ENCODE data around the gene KDM4C. TPM values are rescaled to one million over a fixed set of nuclear protein-coding genes. Genes with fewer than 3 reads are reported as not detected.

Gene KDM4C
- polyA plus RNA-seq, 1 donor (not counting 4 experiments of a cell fraction or from before 2014, with no cell fraction given) = 17.2 TPM

DNA sequence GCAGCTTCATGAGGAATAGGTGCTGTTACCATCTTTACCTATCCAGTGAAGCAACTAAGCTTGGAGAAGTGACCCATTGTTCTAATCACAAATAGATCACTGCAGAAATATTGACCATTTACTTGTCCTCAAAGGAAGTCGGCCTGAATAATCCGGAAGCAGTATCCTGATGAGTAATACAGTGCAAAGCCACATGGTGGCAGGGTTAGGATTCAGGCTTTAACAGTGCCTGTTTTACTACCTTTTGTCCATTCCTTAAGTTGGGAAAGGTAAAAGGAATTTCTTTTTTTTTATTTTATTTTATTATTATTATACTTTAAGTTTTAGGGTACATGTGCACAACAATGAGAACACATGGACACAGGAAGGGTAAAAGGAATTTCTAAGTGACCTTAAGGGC, 336.3 kb downstream of the KDM4C start:
- FAIRE-seq = no peak
- Histone ChIP-seq H3K27ac (ENCODE audit: control insufficient read depth, insufficient read depth, low read length) (no peak overlapping the region), H3K4me2 (ENCODE audit: control insufficient read depth, extremely low read depth, insufficient read depth, low read depth, low read length) (no peak overlapping the region), H3K27me3 (ENCODE audit: control insufficient read depth, extremely low read depth, insufficient read depth, low read length) (no peaks in the 10 kb centered on the region), H2AFZ (ENCODE audit: control insufficient read depth, low read length) (no peak overlapping the region), H3K36me3 (ENCODE audit: control insufficient read depth in 2 of 2, extremely low read depth in 1 of 2, insufficient read depth in 2 of 2, low read length in 2 of 2) (no peaks in the 10 kb centered on the region), H3K9me3 (ENCODE audit: control insufficient read depth, low read depth, low read length) (no peaks in the 10 kb centered on the region), H3K4me3 (ENCODE audit: control insufficient read depth in 2 of 3, extremely low read depth in 1 of 3, insufficient read depth in 2 of 3, low read depth in 1 of 3, low read length in 3 of 3) (no peak overlapping the region), H4K20me1 (ENCODE audit: control insufficient read depth, extremely low read depth, insufficient read depth, low read length) (no peaks in the 10 kb centered on the region), H3K4me1 (ENCODE audit: control insufficient read depth, extremely low read depth, insufficient read depth, low read length) (no peaks in the 10 kb centered on the region), H3K9me1 (ENCODE audit: control insufficient read depth, extremely low read depth, insufficient read depth, low read length) (no peaks in the 10 kb centered on the region), H3K9ac (ENCODE audit: control insufficient read depth, extremely low read depth, insufficient read depth, low read length) (no peak overlapping the region), H3K79me2 (ENCODE audit: control insufficient read depth, insufficient read depth, low read length) (no peaks in the 10 kb centered on the region)
- DNase-seq (ENCODE audit: low read depth, low spot score) = no peak
- TF ChIP-seq CTCF (optimal IDR thresholded peaks at IDR 0.05 in 1 of 3, IDR thresholded peaks at IDR 0.05 in 1 of 3, conservative IDR thresholded peaks at IDR 0.05 in 1 of 3; ENCODE audit: extremely low read depth in 1 of 3, insufficient read depth in 2 of 3, low read length in 3 of 3) = peak; percentile 29 to 40 (median 33)
- no peak for TF ChIP-seq EZH2 (IDR thresholded peaks at IDR 0.05; ENCODE audit: low read length)
- dilution Hi-C loops (cut with MboI; ENCODE audit: extremely low pct_ligation_motif_present, low sequenced_read_pairs) = no loop called here

DNA sequence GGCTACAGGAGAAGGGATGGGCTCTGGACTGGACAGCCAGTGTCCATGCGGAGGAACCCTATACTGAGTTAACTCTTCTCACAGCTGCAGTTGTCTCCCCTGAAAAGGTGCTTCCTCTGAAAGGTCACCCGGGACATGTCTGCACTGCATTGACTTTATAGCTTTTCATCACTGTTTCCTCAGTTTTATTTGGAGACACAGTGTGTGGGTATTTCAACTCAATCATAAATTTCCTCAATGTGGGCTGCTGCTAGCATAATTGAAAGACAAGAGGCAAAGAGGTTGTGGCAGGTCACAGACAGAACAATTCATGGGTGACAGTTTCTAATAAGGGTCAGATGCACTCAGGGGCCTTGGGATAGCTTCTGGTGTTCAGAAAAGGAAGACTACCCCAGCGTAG, 336.8 kb downstream of the KDM4C start:
- dilution Hi-C loops (cut with MboI; ENCODE audit: extremely low pct_ligation_motif_present, low sequenced_read_pairs) = no loop called here
- no peak overlapping the region for H3K9ac ChIP-seq (ENCODE audit: control insufficient read depth, extremely low read depth, insufficient read depth, low read length)
- H3K9me3 ChIP-seq (ENCODE audit: control insufficient read depth, low read depth, low read length) = no peaks in the 10 kb centered on the region

More for the DNA sequence above, 336.8 kb downstream of the KDM4C start:
- H3K4me1 ChIP-seq (ENCODE audit: control insufficient read depth, extremely low read depth, insufficient read depth, low read length) = no peaks in the 10 kb centered on the region
- no peak overlapping the region for H3K4me3 ChIP-seq (ENCODE audit: control insufficient read depth in 2 of 3, extremely low read depth in 1 of 3, insufficient read depth in 2 of 3, low read depth in 1 of 3, low read length in 3 of 3)
- TF ChIP-seq CTCF (optimal IDR thresholded peaks at IDR 0.05 in 1 of 3, IDR thresholded peaks at IDR 0.05 in 1 of 3, conservative IDR thresholded peaks at IDR 0.05 in 1 of 3; ENCODE audit: extremely low read depth in 1 of 3, insufficient read depth in 2 of 3, low read length in 3 of 3) (no peak), EZH2 (IDR thresholded peaks at IDR 0.05; ENCODE audit: low read length) (no peak)
- H3K27me3 ChIP-seq (ENCODE audit: control insufficient read depth, extremely low read depth, insufficient read depth, low read length) = no peaks in the 10 kb centered on the region
- DNase-seq (ENCODE audit: low read depth, low spot score) (no peak), FAIRE-seq (no peak)
- H3K9me1 ChIP-seq (ENCODE audit: control insufficient read depth, extremely low read depth, insufficient read depth, low read length) = no peaks in the 10 kb centered on the region
- H2AFZ ChIP-seq (ENCODE audit: control insufficient read depth, low read length) = no peak overlapping the region
- H3K27ac ChIP-seq (ENCODE audit: control insufficient read depth, insufficient read depth, low read length) = no peak overlapping the region
- H3K79me2 ChIP-seq (ENCODE audit: control insufficient read depth, insufficient read depth, low read length) = no peaks in the 10 kb centered on the region
- H3K36me3 ChIP-seq (ENCODE audit: control insufficient read depth in 2 of 2, extremely low read depth in 1 of 2, insufficient read depth in 2 of 2, low read length in 2 of 2) = no peaks in the 10 kb centered on the region
- H4K20me1 ChIP-seq (ENCODE audit: control insufficient read depth, extremely low read depth, insufficient read depth, low read length) = no peaks in the 10 kb centered on the region
- no peak overlapping the region for H3K4me2 ChIP-seq (ENCODE audit: control insufficient read depth, extremely low read depth, insufficient read depth, low read depth, low read length)
